MCF 10A (cell line): ENCODE results near the gene HES3. TPM values are rescaled to one million over a fixed set of nuclear protein-coding genes. Genes with fewer than 3 reads are reported as not detected.

ENCODE experiments used
- BruUV-seq: library from RNA; stranded (reverse); fragments of 400-500 nt; replicated peaks from 2 replicates; lab custom pipeline; 2021; lab: Mats Ljungman, UMichigan
- CTCF ChIA-PET: fragments of 300-600 bp; sonication (Branson Sonifier 250); formaldehyde crosslinking; extraction: SDS; loops from one replicate; lab custom pipeline; 2021; ENCODE audit warnings: antibody characterized with exemption, inconsistent platforms; lab: Yijun Ruan, JAX
- POLR2A ChIA-PET: fragments of 300-600, 350-650 bp; sonication (Branson Sonifier 250); formaldehyde crosslinking; extraction: SDS; loops from one replicate; lab custom pipeline; 2020; ENCODE audit warnings: antibody characterized with exemption, inconsistent platforms; lab: Yijun Ruan, JAX
- DNase-seq: peaks from one replicate; pipeline ENCODE4 v3.0.0-alpha.2; 2018; ENCODE audit not compliant: unreplicated experiment
- H3K27ac Mint-ChIP-seq: one replicate; pipeline ENCODE4 v1.8.0; 2022; ENCODE audit warnings: mild to moderate bottlenecking, low read depth, mixed read lengths; ENCODE audit not compliant: unreplicated experiment
- H3K27me3 Mint-ChIP-seq: one replicate; pipeline ENCODE4 v1.8.0; 2022; ENCODE audit warnings: mixed read lengths; ENCODE audit not compliant: insufficient read depth, unreplicated experiment
- H3K36me3 Mint-ChIP-seq: one replicate; pipeline ENCODE4 v1.8.0; 2022; ENCODE audit warnings: mild to moderate bottlenecking, moderate library complexity, mixed read lengths; ENCODE audit not compliant: insufficient read depth, unreplicated experiment
- H3K4me1 Mint-ChIP-seq: one replicate; pipeline ENCODE4 v1.8.0; 2022; ENCODE audit warnings: mixed read lengths; ENCODE audit not compliant: insufficient read depth, unreplicated experiment
- H3K4me3 Mint-ChIP-seq: one replicate; pipeline ENCODE4 v1.8.0; 2022; ENCODE audit warnings: mild to moderate bottlenecking, moderate library complexity, mixed read lengths; ENCODE audit not compliant: unreplicated experiment
- H3K9me3 Mint-ChIP-seq: one replicate; pipeline ENCODE4 v1.8.0; 2022; ENCODE audit warnings: mixed read lengths; ENCODE audit not compliant: unreplicated experiment
- CTCF ChIP-seq: fragments of 200-600 bp; IDR thresholded peaks from one replicate; pipeline ENCODE4 v1.8.0; 2022; ENCODE audit warnings: antibody characterized with exemption, mild to moderate bottlenecking; ENCODE audit not compliant: unreplicated experiment
- intact Hi-C: fragments of 100-400 bp; cut with micrococcal nuclease; formaldehyde crosslinking; loops from 2 replicates; pipeline ENCODE4 v1.14.1; 2022
- total RNA-seq: library from RNA; stranded (reverse); gene quantifications from 2 replicates; pipeline ENCODE4 v1.2.3, GENCODE V29; 2022

Gene HES3
- total RNA-seq, 1 experiment from 2014 or later, result not detected

GRCh38 chr1:6266641-6267040 is 22.7 kb downstream of the HES3 start:
- BruUV-seq, result no TSS peak
- Mint-ChIP-seq H3K9me3 (no peaks in the 10 kb centered on the region), H3K36me3 (peaks cover 13% of the 10 kb centered on the region), H3K27me3 (no peaks in the 10 kb centered on the region), H3K27ac (no peak overlapping the region), H3K4me1 (peaks cover 8% of the 10 kb centered on the region), H3K4me3 (no peak overlapping the region)
- no peak for TF ChIP-seq CTCF
- intact Hi-C loops, result no loop called here
- ChIA-PET POLR2A (no interaction called here), CTCF (interaction anchor here (0.8 to 1.2 kb wide), 3 partner anchors 20 to 77 kb away, joined by 3 to 5 read pairs (median 4); no protein-coding TSS in a partner anchor)
- no peak for DNase-seq

- Mint-ChIP-seq H3K4me1 (peaks cover 8% of the 10 kb centered on the region), H3K4me3 (no peak overlapping the region), H3K9me3 (no peaks in the 10 kb centered on the region), H3K27ac (peak overlapping the region; percentile 14), H3K27me3 (no peaks in the 10 kb centered on the region), H3K36me3 (peaks cover 13% of the 10 kb centered on the region)
- BruUV-seq, result no TSS peak
- intact Hi-C loops, result no loop called here
- peak; percentile 62 for DNase-seq
- TF ChIP-seq CTCF, result no peak
- ChIA-PET CTCF (interaction anchor here (0.6 kb wide), 1 partner anchor 68 kb away, joined by 3 read pairs; no protein-coding TSS in a partner anchor), POLR2A (no interaction called here)
These were observed 23.8 kb downstream of the HES3 start for GRCh38 chr1:6267686-6268322.

- BruUV-seq, result no TSS peak
- H3K4me1 Mint-ChIP-seq, result peaks cover 8% of the 10 kb centered on the region
- intact Hi-C loops, result no loop called here
- H3K4me3 Mint-ChIP-seq, result no peak overlapping the region
- POLR2A ChIA-PET, result no interaction called here
- no peak for TF ChIP-seq CTCF
- no peak for DNase-seq
- CTCF ChIA-PET, result no interaction called here
- H3K9me3 Mint-ChIP-seq, result no peaks in the 10 kb centered on the region
- H3K27me3 Mint-ChIP-seq, result no peaks in the 10 kb centered on the region
- no peak overlapping the region for H3K27ac Mint-ChIP-seq
- peaks cover 14% of the 10 kb centered on the region for H3K36me3 Mint-ChIP-seq
These were observed 24.4 kb downstream of the HES3 start for GRCh38 chr1:6268415-6268814.

- Mint-ChIP-seq H3K27ac (no peak overlapping the region), H3K27me3 (no peaks in the 10 kb centered on the region), H3K9me3 (no peaks in the 10 kb centered on the region), H3K4me3 (no peak overlapping the region), H3K4me1 (peaks cover 8% of the 10 kb centered on the region), H3K36me3 (peaks cover 11% of the 10 kb centered on the region)
- no peak for TF ChIP-seq CTCF
- DNase-seq, result no peak
- ChIA-PET POLR2A (no interaction called here), CTCF (no interaction called here)
- BruUV-seq, result no TSS peak
- intact Hi-C loops, result no loop called here
These were observed 25.3 kb downstream of the HES3 start for GRCh38 chr1:6269296-6269695.
